GM12872 (cell line): ENCODE results near the gene POLN.

Experiments used
- TF ChIP-seq, protein P1 (sequence below): IDR thresholded peaks from 3 replicates; pipeline ENCODE4 v1.5.1; 2011; ENCODE audit warnings: low read depth, mild to moderate bottlenecking, low read length, moderate library complexity; ENCODE audit not compliant: insufficient read depth

Gene POLN

DNA sequence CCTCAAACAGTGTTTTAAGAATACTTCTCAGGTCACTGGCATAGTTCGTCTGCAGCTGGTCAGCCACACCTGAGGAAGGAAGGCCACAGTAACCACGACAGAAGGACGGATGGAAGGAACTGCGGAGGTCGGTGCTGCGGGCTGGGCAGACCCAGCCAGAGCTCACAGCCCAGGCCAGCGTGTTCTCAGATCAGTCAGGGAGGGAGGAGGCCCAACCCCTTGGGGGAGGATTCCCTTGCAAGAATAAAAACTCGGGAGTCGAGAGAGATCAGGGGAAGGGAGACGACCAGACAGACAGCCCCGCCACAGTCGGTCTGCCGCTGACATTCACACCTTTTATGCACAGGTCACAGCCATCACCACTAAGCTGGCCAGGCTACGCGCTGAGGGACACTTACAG, 31.3 kb upstream of the POLN start:
- TF ChIP-seq, protein P1, sequence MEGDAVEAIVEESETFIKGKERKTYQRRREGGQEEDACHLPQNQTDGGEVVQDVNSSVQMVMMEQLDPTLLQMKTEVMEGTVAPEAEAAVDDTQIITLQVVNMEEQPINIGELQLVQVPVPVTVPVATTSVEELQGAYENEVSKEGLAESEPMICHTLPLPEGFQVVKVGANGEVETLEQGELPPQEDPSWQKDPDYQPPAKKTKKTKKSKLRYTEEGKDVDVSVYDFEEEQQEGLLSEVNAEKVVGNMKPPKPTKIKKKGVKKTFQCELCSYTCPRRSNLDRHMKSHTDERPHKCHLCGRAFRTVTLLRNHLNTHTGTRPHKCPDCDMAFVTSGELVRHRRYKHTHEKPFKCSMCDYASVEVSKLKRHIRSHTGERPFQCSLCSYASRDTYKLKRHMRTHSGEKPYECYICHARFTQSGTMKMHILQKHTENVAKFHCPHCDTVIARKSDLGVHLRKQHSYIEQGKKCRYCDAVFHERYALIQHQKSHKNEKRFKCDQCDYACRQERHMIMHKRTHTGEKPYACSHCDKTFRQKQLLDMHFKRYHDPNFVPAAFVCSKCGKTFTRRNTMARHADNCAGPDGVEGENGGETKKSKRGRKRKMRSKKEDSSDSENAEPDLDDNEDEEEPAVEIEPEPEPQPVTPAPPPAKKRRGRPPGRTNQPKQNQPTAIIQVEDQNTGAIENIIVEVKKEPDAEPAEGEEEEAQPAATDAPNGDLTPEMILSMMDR, result no peak

DNA sequence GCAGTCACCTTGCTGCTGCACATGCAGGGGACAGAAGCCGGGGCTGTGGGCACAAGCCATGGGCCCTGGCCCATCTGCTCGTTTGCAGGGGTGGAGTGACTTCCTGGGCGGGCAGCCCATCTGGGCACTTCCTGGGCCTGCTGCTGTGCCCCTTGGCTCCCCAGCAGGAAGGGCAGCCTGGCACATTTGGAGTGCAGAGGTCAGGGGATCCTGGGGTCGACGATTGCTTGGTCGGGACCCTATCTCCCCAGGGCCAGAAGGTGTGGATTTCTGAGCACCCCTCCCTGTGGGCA, 30.9 kb upstream of the POLN start:
- TF ChIP-seq, protein P1, result no peak

DNA sequence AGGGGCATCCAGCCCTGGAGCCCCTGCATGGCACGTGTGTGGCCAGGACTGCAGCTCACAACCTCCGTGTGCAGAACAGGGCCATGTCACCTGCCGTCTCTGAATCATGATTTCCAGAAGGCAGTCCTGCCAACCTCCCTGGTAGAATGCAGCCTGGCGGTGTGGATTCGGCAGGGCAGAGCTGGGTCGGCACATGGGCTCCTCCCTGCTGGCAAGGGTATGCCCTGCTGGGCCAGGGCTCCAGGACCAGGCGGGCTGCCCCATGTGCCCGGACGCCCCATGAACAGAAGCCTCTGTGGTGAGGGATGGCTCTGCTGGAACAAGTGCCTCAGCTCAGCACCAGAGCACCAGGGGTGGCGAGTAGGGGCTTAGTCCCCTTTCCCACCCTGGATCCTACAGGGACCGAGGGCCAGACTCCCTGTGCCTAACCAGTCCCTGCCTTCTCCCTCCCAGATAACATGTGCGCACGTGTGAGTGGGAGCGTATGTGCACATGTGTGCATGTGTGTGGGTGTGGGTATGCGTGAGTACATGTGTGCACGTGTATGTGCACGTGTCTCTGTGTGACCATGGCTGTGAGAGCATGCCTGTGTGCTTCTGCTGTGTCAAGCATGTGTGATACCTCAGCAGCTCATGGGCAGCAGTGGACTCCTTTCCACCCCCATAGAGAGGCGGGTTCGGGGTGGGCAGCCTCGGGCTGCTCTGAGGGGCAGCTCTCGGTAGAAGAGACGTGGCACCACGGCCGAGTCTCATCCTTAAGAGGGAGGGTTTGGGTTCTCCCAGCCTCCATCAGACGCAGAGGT, 30.3 kb upstream of the POLN start:
- TF ChIP-seq, protein P1, result no peak

DNA sequence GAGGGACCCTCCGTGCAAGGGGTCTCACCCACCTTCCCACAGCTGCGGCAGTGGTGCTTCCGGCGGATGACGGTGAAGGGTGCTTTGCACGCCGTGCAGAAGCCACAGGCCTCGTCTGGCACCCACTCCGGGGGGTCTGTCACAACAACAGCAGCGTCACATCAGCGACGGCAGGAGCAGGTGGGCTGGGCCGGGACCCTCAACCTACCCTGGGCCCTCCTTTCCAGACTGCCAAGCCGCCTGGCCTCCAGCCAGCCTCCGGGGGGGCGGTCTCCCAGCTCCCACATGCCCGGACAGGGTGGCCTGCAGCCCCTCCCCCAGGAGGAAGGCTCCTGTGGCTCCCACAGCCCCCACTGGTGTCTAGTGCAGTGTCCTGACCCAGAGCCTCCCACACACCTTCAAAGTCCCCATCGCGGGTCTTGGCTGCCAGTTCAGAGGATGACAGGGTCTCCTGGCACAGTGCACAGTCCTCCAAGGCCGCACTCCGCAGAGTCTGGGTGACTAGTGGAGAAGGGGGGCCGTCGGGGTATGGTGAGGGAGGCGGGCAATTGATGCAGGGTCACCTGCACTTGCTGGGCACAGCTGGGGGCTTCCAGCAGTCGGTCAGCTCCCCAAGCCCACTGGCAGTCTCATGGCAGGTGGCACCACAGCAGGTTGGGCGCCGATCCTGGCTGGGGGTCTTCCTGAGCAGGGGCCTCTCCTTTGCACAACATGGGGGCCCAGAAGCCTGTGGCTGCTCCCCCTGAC, 29.5 kb upstream of the POLN start:
- TF ChIP-seq, protein P1, result no peak

DNA sequence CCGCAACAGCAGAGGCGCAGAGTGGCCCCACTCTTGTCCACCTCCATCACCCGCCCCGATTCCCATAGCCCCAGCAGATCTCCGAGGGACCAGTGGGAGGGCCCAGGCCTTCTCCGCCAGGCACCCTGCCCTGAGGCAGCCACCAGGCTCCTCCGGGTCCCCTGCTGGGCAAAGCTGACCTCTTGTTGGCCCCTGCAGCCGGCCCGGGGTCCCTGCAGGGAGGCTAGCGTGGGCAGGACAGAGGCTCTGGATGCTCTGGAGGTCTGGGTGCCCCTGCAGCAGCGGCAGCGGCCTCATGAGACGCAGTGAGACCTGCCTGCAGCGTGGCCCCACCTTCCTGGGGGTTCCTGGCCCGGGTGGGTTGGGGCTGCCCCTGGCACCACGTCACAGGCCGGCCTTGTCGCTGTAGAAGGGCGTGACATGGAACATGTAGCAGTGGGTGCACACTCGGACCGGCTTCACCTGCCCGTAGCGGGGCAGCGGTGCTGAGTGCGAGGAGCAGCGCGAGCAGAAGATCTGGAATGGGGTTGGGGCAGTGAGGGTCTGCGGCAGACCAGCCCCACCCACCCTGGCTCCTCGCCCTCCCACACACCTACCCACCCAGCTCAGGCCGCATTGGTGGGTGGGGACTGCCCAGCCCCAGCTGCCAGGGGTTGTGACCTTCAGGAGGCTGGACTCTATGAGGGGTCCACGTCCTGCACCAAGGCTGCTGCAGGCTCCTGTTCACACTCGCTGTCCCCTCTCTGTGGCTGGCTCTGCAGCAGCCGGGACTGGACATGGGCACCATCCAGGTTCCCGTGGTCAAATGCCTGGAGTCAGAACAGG, 28.6 kb upstream of the POLN start:
- TF ChIP-seq, protein P1, result no peak

DNA sequence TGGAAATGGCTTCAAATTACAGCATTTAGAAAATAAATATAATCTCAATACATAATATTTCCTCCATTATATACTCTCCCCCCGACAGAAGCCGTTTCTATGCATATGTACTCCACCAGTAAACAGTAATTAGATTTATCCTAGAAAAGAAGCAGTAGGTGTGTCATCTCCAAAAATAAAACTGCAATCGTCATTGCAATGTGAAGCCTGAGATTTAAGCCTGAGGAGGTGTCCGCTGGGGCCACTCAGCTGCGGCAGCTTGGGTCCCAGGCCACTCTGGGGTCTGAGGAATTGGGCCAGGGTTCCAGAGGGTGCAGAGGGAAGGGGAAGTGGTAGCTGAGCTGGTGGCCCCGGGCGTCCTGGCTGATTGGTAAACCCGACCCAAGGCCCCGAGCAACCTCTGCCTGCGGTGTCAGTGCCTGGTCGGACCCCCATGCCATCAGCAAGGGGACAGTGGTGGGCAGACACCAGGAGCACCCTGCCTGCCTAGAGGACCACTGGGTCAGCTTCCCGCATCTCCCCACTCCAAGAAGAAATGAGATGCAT, 27.8 kb upstream of the POLN start:
- TF ChIP-seq, protein P1, result no peak

DNA sequence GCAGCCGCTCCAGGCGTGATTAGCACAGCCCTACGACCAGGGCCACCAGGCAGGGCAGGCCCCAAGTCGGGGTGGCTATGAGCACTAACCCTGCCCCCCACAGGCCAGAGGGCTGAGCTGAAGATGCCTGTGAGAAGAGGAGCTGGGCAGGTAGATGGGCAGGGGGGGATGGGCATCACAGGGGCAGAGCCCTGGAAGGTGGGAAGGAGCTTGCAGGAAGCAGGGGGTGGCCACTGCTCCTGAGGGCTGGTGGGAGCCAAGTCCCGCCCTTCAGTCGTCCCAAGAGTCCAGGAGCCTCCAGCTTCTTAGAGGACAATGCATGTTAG, 27.2 kb upstream of the POLN start:
- TF ChIP-seq, protein P1, result no peak
